Ishikawa (cell line): ENCODE results near the gene PSMG4.

Source experiments
- CEBPB ChIP-seq: IDR thresholded peaks from 2 replicates; pipeline ENCODE4 v1.6.1; 2012
- CREB1 ChIP-seq: IDR thresholded peaks from 2 replicates; pipeline ENCODE4 v1.6.1; 2012; ENCODE audit warnings: low read depth
- EGR1 ChIP-seq: IDR thresholded peaks from 2 replicates; pipeline ENCODE4 v1.6.1; 2012
- EP300 ChIP-seq: IDR thresholded peaks from 2 replicates; pipeline ENCODE4 v1.6.1; 2012; ENCODE audit warnings: borderline replicate concordance
- FOXM1 ChIP-seq: IDR thresholded peaks from 2 replicates; pipeline ENCODE4 v1.6.1; 2012; ENCODE audit warnings: low read depth, borderline replicate concordance
- NFIC ChIP-seq: IDR thresholded peaks from 2 replicates; pipeline ENCODE4 v1.6.1; 2012
- RAD21 ChIP-seq: IDR thresholded peaks from 2 replicates; pipeline ENCODE4 v1.6.1; 2012; ENCODE audit warnings: low read depth
- TAF1 ChIP-seq: IDR thresholded peaks from 2 replicates; pipeline ENCODE4 v1.6.1; 2012; ENCODE audit warnings: low read depth, mild to moderate bottlenecking
- TCF12 ChIP-seq: IDR thresholded peaks from 2 replicates; pipeline ENCODE4 v1.6.1; 2012; ENCODE audit warnings: low read depth
- TEAD4 ChIP-seq: IDR thresholded peaks from 2 replicates; pipeline ENCODE4 v1.6.1; 2012
- YY1 ChIP-seq: IDR thresholded peaks from 2 replicates; pipeline ENCODE4 v1.6.1; 2012; ENCODE audit warnings: low read depth
- ZBTB7A ChIP-seq: IDR thresholded peaks from 2 replicates; pipeline ENCODE4 v1.6.1; 2012; ENCODE audit warnings: low read depth
- TF ChIP-seq, protein P1 (sequence below): IDR thresholded peaks from 2 replicates; pipeline ENCODE4 v1.6.1; 2012
- TF ChIP-seq, protein P2 (sequence below): IDR thresholded peaks from 2 replicates; pipeline ENCODE4 v1.6.1; 2012
- TF ChIP-seq, protein P3 (sequence below): IDR thresholded peaks from 2 replicates; pipeline ENCODE4 v1.6.1; 2012; ENCODE audit warnings: low read depth, mild to moderate bottlenecking

The PSMG4 gene

DNA sequence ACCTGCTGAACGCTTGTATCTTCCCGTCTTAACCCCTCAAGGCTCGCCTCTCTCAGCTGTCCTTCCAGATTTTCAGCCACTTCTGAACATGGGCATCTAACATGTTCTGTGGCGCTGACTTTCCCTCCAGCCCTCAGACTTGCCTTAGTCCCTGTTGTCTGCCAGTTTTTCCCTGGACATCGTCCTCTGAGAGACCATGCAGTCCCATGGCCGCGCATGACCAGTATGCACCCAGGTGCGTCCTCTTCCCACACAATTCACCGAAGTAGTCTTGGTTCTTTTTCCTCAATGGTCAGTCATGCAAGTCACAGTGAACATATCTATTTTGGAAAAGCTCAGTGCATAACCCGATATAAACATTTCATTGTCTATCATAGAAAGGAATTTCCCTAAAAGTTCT lies 40.5 kb upstream of the PSMG4 start:
- TF ChIP-seq, protein P1, sequence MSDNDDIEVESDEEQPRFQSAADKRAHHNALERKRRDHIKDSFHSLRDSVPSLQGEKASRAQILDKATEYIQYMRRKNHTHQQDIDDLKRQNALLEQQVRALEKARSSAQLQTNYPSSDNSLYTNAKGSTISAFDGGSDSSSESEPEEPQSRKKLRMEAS, result no peak

DNA sequence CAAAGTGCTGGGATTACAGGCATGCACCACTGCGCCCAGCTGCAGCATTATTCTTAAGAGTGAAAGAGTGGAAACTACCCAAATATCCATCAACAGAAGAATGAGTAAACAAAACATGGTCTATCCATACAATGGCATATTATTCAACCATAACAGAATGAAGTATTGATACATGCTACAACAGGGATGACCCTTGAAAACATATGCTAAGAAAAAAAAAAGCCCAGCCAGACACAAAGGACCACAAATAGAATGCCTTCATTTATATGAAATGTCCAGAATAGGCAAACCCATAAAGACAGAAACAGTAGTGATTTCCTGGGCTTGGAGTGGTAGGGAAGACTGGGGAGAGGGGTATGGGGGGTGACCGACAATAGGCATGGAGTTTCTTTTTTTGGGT lies 38.4 kb upstream of the PSMG4 start:
- TF ChIP-seq CEBPB (no peak), EP300 (no peak), TAF1 (no peak), ZBTB7A (no peak), NFIC (no peak), CREB1 (no peak), TEAD4 (no peak), TCF12 (no peak), YY1 (no peak), EGR1 (no peak), FOXM1 (no peak)
- TF ChIP-seq, protein P1, result no peak
- TF ChIP-seq, protein P2, sequence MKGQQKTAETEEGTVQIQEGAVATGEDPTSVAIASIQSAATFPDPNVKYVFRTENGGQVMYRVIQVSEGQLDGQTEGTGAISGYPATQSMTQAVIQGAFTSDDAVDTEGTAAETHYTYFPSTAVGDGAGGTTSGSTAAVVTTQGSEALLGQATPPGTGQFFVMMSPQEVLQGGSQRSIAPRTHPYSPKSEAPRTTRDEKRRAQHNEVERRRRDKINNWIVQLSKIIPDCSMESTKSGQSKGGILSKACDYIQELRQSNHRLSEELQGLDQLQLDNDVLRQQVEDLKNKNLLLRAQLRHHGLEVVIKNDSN, result no peak
- TF ChIP-seq, protein P3, sequence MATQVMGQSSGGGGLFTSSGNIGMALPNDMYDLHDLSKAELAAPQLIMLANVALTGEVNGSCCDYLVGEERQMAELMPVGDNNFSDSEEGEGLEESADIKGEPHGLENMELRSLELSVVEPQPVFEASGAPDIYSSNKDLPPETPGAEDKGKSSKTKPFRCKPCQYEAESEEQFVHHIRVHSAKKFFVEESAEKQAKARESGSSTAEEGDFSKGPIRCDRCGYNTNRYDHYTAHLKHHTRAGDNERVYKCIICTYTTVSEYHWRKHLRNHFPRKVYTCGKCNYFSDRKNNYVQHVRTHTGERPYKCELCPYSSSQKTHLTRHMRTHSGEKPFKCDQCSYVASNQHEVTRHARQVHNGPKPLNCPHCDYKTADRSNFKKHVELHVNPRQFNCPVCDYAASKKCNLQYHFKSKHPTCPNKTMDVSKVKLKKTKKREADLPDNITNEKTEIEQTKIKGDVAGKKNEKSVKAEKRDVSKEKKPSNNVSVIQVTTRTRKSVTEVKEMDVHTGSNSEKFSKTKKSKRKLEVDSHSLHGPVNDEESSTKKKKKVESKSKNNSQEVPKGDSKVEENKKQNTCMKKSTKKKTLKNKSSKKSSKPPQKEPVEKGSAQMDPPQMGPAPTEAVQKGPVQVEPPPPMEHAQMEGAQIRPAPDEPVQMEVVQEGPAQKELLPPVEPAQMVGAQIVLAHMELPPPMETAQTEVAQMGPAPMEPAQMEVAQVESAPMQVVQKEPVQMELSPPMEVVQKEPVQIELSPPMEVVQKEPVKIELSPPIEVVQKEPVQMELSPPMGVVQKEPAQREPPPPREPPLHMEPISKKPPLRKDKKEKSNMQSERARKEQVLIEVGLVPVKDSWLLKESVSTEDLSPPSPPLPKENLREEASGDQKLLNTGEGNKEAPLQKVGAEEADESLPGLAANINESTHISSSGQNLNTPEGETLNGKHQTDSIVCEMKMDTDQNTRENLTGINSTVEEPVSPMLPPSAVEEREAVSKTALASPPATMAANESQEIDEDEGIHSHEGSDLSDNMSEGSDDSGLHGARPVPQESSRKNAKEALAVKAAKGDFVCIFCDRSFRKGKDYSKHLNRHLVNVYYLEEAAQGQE, result no peak

DNA sequence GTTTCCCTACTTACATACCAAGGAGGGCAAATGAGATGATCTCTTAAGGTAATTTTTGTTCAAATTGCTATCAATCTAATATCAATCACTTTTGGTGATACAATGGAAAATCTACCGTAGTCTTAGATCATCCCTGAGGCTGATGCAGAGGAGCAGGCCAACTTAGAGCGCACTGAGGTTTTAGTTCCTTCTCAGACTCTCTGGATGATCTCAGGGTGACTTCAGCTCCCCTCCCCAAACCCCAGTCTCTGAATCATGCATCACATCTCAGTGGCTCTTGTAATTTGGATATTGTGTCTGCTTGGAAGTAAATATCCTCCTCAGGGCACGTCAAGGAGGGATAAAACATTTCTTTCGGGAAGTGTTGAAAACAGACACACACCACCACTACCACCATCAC lies 37.2 kb upstream of the PSMG4 start:
- TF ChIP-seq TEAD4 (no peak), EGR1 (no peak), NFIC (no peak), FOXM1 (no peak), TAF1 (no peak), EP300 (no peak), RAD21 (no peak)
- TF ChIP-seq, protein P3, result no peak

DNA sequence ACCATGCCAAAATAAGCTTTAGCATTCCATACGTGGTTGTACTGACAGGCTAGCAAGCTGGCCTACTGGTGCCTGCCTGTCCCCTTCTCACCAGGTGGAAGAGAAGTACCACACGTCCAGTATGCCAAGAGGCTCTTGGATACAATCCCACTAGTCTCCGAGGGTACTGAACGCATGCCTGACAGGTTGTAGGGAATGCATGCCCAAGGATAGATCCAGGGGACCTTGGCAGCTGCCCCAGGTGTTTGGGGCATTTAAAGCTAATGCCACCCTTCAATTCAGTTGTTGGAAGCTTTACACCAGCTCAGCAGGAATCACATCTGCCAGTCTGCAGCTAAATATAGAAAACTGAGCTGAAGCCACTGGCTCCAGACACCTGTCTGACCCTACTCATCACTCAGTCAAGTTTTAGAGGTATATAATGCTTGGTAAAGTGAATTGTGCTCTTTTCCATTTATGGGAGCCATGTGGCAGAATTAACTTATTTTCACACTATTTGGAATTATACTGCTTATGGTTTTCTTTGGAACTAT lies 36.2 kb upstream of the PSMG4 start:
- no peak for TF ChIP-seq TCF12
- TF ChIP-seq, protein P2, result no peak
- no peak for TF ChIP-seq YY1
- TF ChIP-seq, protein P1, result no peak
- no peak for TF ChIP-seq EGR1
- no peak for TF ChIP-seq CREB1
- no peak for TF ChIP-seq TEAD4
- TF ChIP-seq CEBPB, result no peak
- TF ChIP-seq, protein P3, result no peak
- TF ChIP-seq FOXM1, result no peak
- TF ChIP-seq RAD21, result no peak
- no peak for TF ChIP-seq NFIC
- no peak for TF ChIP-seq TAF1
- no peak for TF ChIP-seq ZBTB7A
- no peak for TF ChIP-seq EP300

DNA sequence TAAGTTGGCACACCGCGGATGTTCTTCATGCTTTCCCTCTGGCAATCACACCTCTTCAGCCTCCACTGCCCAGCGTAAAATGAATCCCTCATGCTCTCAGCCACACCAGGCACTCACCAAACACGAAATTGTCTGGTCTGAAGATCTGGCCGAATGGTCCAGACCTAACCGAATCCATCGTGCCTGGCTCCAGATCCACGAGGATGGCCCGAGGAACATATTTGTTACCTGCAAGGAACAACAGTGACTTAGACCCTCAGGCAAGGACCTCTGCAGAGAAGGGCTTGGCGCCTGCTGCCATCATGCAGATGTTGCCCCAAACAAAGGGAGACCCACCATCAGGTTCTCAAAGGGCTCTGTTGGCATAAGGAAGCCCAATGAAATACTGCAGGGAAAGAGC lies 32.7 kb upstream of the PSMG4 start:
- TF ChIP-seq TEAD4 (no peak), TAF1 (no peak), EGR1 (no peak), NFIC (no peak), CEBPB (no peak), ZBTB7A (no peak), RAD21 (no peak), TCF12 (no peak), EP300 (no peak), YY1 (no peak), CREB1 (no peak), FOXM1 (no peak)
- TF ChIP-seq, protein P3, result no peak
- TF ChIP-seq, protein P2, result no peak
- TF ChIP-seq, protein P1, result no peak
